A549 treated with CORT108297 at 1 μM for 4 hours (cell line): ENCODE data around the gene ZZZ3. TPM values are rescaled to one million over a fixed set of nuclear protein-coding genes. Genes with fewer than 3 reads are reported as not detected.

ENCODE experiments used
- total RNA-seq: library from RNA; stranded (reverse); fragments of 200-300 nt; extraction: Qiagen RNA extraction; gene quantifications from 5 replicates; pipeline ENCODE4 v1.2.3, GENCODE V29; 2022

ZZZ3 gene
- total RNA-seq, result 16.8 to 20.8 TPM (median 17.6 TPM) in 5 replicates

DNA sequence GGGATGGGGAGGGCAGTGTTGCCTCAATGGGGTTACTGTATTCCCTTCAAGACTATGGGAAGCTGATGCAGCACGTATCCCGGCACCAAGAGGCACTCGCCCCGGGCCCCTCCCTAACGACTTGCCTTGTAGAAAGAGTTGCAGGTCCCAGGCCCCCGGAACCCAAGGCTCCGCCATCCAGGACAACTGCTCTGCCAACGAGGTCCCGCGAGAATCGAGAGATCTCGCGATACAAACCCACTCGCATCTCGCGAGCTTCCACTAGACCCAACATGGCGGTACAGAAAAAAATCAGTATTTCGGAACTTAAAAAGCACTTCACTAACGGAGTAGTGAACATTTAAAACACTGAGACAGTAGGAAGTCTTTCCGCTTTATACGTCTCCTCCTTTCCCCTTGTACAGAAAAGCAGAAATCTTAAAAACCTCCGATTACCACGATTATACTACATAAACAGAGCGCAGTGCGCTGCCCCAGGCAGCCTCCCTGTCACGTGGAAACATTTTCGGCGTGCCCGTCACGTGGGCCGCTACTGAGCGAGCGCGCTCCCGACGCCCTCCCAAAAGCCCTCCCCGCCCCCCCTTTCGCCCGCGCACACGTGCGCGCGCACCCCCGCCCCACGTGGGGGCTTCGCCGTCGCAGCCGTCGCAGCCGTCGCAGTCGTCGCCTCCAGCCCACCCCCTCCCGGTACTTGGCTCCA, at the start of gene ZZZ3:
Gene ZZZ3, minus strand, starts transcription at position 199 of the 700 bp plus-strand sequence. CDS start 49,304 bp downstream, outside the sequence.

Other genes with a start within 250 kb of the ZZZ3 start
- 16.1 to 20.5 TPM (median 18.3 TPM) in 5 replicates for gene USP33, start 77.2 kb upstream of the ZZZ3 start, total RNA-seq
- 4.6 to 7.7 TPM (median 6.3 TPM) in 5 replicates for gene MIGA1, start 97.0 kb upstream of the ZZZ3 start, total RNA-seq
- 4.5 to 8.5 TPM (median 5.4 TPM) in 5 replicates for gene NEXN, start 206.0 kb upstream of the ZZZ3 start, total RNA-seq